ENCODE data around the gene ASCC3.
"Not testable (repeated sequence)": the region's sequence is repeated elsewhere in the genome, so short reads cannot be mapped to it uniquely, and the experiment has no call there.

ASCC3 gene

GRCh38 chr6:100880149-100880852 is 828 bp downstream of the ASCC3 start:
- DNase-seq = no peak

GRCh38 chr6:100879317-100879716 is 1.8 kb downstream of the ASCC3 start:
- no peak for DNase-seq

GRCh38 chr6:100877851-100878250 is 3.3 kb downstream of the ASCC3 start:
- no peak for DNase-seq

- DNase-seq = no peak
These were observed 4.9 kb downstream of the ASCC3 start for GRCh38 chr6:100876251-100876650.

GRCh38 chr6:100865525-100865924 is 15.6 kb downstream of the ASCC3 start:
- DNase-seq = no peak

- DNase-seq = no peak
These were observed 19.1 kb downstream of the ASCC3 start for GRCh38 chr6:100862063-100862462.

DNA sequence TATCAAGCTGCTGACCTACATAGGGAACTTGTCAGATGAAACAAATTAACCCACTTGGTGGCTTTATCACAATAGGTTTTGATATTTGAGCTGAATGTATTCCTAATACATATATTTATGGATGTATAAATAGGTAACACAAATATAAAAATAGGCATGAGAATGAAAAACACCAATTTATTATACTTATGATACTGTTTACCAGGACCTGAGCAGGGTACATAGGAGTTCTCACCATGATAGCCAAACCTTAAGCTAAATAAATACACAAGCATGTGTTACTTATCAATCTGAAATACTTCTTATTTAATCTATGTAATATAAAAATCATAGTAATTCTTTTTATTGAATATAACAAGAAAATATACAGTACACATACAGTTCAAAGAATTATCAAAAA is 25.0 kb downstream of the ASCC3 start:
- no peak for DNase-seq

- no peak for DNase-seq
These were observed 29.3 kb downstream of the ASCC3 start for GRCh38 chr6:100851819-100852218.

DNA sequence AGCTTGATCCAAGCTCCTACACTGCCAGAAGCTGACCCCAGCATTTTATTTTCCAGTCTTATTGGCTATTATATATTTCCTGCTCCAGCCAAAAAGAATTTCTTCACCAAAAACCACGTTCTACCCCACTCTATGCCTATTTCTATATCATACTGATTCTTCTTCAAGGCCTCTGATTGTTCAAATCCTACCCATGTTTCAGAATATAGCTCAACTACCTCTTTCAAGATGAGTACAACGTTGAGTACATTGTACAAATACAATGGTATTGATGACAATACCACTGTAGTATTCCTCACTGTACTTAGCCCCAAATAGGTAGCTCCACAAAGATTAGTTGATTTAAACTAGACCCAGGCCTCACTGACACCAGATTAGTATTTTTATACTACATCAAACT is 31.0 kb downstream of the ASCC3 start:
- no peak for DNase-seq

DNA sequence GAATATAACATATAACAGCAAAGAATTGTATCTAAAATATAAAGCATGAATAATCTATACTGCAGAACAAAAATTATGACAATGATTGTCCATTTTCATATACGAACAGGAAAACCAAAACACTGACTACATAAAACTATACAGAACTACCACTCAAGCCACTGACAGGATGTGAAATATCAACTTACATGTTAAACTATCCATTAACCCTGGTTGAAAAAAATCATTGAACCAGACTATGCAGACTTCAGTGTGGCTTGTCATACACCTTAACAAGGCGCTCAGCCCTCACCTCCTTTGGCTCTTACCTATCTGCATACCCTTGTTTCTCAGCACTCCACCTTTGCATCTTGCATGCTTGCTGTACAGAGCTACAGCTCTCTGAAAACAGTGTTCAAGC is 34.9 kb downstream of the ASCC3 start:
- DNase-seq = no peak

DNA sequence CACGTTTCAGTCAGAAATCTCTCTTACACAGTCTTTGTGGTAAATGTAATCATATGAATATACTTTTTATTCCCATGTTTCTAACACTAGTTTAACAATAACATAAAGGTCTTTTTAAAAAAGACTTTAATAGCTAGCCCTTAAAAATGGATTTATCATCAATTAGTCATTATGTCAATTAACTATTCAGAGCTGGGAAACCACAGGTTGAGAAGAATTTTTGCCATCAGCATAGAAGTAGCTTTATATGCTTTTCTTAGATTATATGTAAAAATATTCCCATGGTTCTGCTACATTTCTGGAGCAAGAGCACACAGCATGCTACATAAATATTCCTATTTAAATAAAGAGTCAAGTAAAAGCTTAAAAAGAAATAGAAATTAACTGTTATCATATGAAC is 35.5 kb downstream of the ASCC3 start:
- DNase-seq = no peak

GRCh38 chr6:100839419-100839818 is 41.7 kb downstream of the ASCC3 start:
- no peak for DNase-seq

DNA sequence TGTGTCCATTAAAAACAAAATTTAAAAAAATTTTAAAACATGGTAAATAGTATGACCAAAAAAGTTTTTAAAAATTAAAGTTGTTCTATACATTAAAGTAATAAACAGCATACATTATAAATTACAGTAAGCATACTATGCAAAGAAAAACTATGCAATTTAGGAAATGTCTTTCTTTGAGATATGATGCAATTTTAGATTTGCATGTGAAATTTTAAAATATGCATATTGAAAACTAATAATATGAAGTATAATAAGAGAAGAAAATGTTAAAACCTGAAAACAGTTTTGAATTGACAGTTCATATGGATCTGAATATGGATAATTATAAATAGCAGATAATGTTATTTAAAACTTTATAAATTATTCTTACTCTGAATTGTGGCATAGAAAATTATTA is 43.1 kb downstream of the ASCC3 start:
- no peak for DNase-seq

GRCh38 chr6:100833972-100834574 is 47.1 kb downstream of the ASCC3 start:
- DNase-seq = no peak

DNA sequence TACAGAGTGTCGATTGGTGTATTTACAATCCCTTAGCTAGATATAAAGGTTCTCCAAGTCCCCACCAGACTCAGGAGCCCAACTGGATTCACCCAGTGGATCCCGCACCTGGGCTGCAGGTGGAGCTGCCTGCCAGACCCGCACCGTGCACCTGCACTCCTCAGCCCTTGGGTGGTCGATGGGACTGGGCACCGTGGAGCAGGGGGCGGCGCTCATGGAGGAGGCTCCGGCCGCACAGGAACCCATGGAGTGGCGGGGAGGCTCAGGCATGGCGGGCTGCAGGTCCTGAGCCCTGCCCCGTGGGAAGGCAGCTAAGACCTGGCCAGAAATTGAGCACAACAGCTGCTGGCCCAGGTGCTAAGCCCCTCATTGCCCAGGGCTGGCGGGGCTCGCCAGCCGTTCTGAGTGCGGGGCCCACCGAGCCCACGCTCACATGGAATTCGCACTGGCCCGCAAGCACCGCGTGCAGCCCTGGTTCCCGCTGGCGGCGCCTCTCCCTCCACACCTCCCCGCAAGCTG is 52.0 kb downstream of the ASCC3 start:
- DNase-seq = not testable (repeated sequence)

GRCh38 chr6:100823041-100823440 is 58.1 kb downstream of the ASCC3 start:
- DNase-seq = no peak

DNA sequence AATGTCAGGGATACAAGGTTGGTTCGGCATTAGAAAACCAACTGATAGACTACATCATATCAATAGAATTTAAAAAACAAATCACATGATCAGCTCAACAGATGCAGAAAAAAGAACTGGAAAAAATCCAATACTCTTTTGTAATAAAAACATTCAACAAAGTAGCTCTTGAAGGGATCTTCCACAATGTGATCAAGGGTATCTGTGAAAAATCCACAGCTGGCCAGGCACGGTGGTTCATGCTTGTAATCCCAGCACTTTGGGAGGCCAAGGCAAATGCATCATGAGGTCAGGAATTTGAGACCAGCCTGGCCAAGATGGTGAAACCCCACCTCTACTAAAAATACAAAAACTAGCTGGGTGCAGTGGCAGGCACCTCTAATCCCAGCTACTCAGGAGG is 63.1 kb downstream of the ASCC3 start:
- no peak for DNase-seq

GRCh38 chr6:100810015-100810414 is 71.1 kb downstream of the ASCC3 start:
- no peak for DNase-seq

- no peak for DNase-seq
These were observed 71.8 kb downstream of the ASCC3 start for GRCh38 chr6:100809346-100809745.

- DNase-seq = no peak
These were observed 72.4 kb downstream of the ASCC3 start for GRCh38 chr6:100808638-100809275.

DNA sequence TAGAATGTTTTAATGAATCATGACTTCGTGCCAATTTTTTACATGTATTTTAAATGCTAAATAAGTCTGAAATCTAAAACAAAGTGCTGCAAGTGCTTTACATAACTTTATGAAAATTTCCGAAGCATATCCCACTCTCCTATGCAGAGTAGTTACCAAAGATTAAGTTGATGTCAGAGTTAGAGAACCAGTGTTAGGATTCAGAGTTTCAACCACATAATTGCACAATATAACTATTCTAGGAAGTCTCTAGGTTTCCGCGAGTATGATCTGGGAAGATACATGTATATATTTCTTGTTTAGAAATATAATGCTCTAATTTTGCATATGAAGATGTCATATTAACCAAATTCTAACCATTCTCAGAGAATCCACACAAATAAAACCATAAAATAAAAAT is 74.8 kb downstream of the ASCC3 start:
- no peak for DNase-seq

GRCh38 chr6:100803264-100804045 is 77.7 kb downstream of the ASCC3 start:
- DNase-seq = no peak

- no peak for DNase-seq
These were observed 80.1 kb downstream of the ASCC3 start for GRCh38 chr6:100801036-100801435.

All from CD4-positive, alpha-beta T cell treated with Interleukin-4 for 1 hour (primary cell).